ENCODE measurements around the gene TOMM20. TPM values are rescaled to one million over a fixed set of nuclear protein-coding genes. Genes with fewer than 3 reads are reported as not detected.

Gene TOMM20
- total RNA-seq, 1 experiment from 2014 or later, result 184 TPM

DNA sequence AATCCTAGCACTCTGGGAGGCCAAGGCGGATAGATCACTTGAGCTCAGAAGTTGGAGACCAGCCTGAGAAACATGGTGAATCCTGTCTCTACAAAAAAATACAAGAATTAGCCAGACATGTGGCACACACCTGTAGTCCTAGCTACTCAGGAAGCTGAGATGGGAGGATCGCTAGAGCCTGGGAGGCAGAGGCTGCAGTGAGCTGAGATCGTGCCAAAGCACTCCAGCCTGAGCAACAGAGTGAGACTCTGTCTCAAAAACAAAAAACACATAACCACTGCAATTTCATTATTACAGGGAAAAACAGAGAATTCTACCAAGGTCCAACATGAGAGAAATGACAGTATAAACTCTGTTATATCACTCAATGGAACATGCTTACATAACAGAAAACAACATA is 4.4 kb upstream of the TOMM20 start:
- H3K9me3 ChIP-seq (ENCODE audit: control insufficient read depth in 1 of 2, insufficient read depth in 1 of 2, low read depth in 1 of 2, low read length in 2 of 2), result no peaks in the 10 kb centered on the region
- ATAC-seq (no peak), DNase-seq (ENCODE audit: low read depth, low spot score) (no peak)
- H3K27me3 ChIP-seq (ENCODE audit: insufficient read depth, low read length), result no peaks in the 10 kb centered on the region
- H2AFZ ChIP-seq (ENCODE audit: low read depth, low read length, poor library complexity, severe bottlenecking), result no peak overlapping the region
- CTCF ChIA-PET, result interaction anchor here (1.3 kb wide), 1 partner anchor 23 kb away, joined by 3 read pairs; no protein-coding TSS in a partner anchor
- peaks cover 26 to 28% of the 10 kb centered on the region in 2 experiments for H3K36me3 ChIP-seq (ENCODE audit: control insufficient read depth in 1 of 2, insufficient read depth in 2 of 2, low read length in 2 of 2)
- POLR2A ChIA-PET, result no interaction called here
- intact Hi-C loops (cut with micrococcal nuclease), result no loop called here
- H3K9ac ChIP-seq (ENCODE audit: low read length), result no peak overlapping the region
- H4K20me1 ChIP-seq (ENCODE audit: insufficient read depth), result no peaks in the 10 kb centered on the region
- peaks cover 4 to 6% of the 10 kb centered on the region in 2 experiments; a peak in 3 of 4 replicates for H3K4me1 ChIP-seq (ENCODE audit: control insufficient read depth in 1 of 2, insufficient read depth in 2 of 2, low read length in 2 of 2)
- no TSS peak for BruUV-seq (replicated peaks)
- TF ChIP-seq REST (IDR thresholded peaks at IDR 0.05; ENCODE audit: low read depth) (no peak), ZNF274 (IDR thresholded peaks at IDR 0.05; ENCODE audit: low read depth, low read length) (no peak), EGR1 (IDR thresholded peaks at IDR 0.05; ENCODE audit: low read depth) (no peak), POLR2A (IDR thresholded peaks at IDR 0.05; ENCODE audit: borderline replicate concordance, extremely low read depth, insufficient read depth, insufficient read length) (no peak), EZH2 (IDR thresholded peaks at IDR 0.05) (no peak), RAD21 (IDR thresholded peaks at IDR 0.05; ENCODE audit: low read depth) (no peak), YY1 (IDR thresholded peaks at IDR 0.05; ENCODE audit: extremely low read depth, insufficient replicate concordance, low read depth, low read length) (no peak), FOSL1 (IDR thresholded peaks at IDR 0.05; ENCODE audit: low read depth) (no peak), TCF7L2 (IDR thresholded peaks at IDR 0.05; ENCODE audit: borderline replicate concordance, extremely low read depth, insufficient read depth, insufficient read length) (no peak), CBX3 (IDR thresholded peaks at IDR 0.05; ENCODE audit: low read depth) (no peak), EZH2phosphoT487 (IDR thresholded peaks at IDR 0.05; ENCODE audit: borderline replicate concordance) (no peak), SIN3A (IDR thresholded peaks at IDR 0.05; ENCODE audit: low read depth) (no peak), CEBPB (IDR thresholded peaks at IDR 0.05; ENCODE audit: low read depth) (no peak), SRF (IDR thresholded peaks at IDR 0.05; ENCODE audit: low read depth) (no peak), ZFX (IDR thresholded peaks at IDR 0.05) (no peak), ELF1 (IDR thresholded peaks at IDR 0.05; ENCODE audit: borderline replicate concordance, low read depth) (no peak)
- H3K9me2 ChIP-seq (ENCODE audit: insufficient read depth), result no peaks in the 10 kb centered on the region
- H3K4me2 ChIP-seq (ENCODE audit: low read length), result no peak overlapping the region
- no peak overlapping the region for H3K27ac ChIP-seq (ENCODE audit: low read depth, low read length)
- H3K4me3 ChIP-seq (replicated peaks in 1 of 2; ENCODE audit: low read depth in 1 of 2, low read length in 2 of 2), result no peak overlapping the region
- H3K79me2 ChIP-seq (ENCODE audit: insufficient read depth, low read length), result peaks cover 6% of the 10 kb centered on the region
- RAD21 ChIA-PET (ENCODE audit: low non-redundant PET in 1 of 2, low total read pairs in 2 of 2, uncharacterized antibody in 2 of 2, unreplicated experiment in 2 of 2), result no interaction called here
